ENCODE data around the gene AKAP6. TPM values are rescaled to one million over a fixed set of nuclear protein-coding genes. Genes with fewer than 3 reads are reported as not detected.

The AKAP6 gene
- total and polyA plus RNA-seq, 2 of the 8 experiments (the other 6 are each of a cell fraction or from before 2014, with no cell fraction given), result 0.09 to 0.89 TPM

GRCh38 chr14:32438517-32438916 is 109.4 kb downstream of the AKAP6 start:
- no peak overlapping the region for H3K56ac ChIP-seq (replicated peaks; ENCODE audit: insufficient read length, low read depth, low read length)
- H3K79me2 ChIP-seq (ENCODE audit: control insufficient read depth in 1 of 2, insufficient read depth in 2 of 2, low read length in 2 of 2), result no peaks in the 10 kb centered on the region
- H3K4ac ChIP-seq (replicated peaks; ENCODE audit: insufficient read length, low read depth, low read length), result no peak overlapping the region
- no peak overlapping the region for H4K5ac ChIP-seq (ENCODE audit: insufficient read length, low read depth, low read length)
- TF ChIP-seq NRF1 (IDR thresholded peaks at IDR 0.05; ENCODE audit: low read depth, low read length) (no peak), CREB1 (IDR thresholded peaks at IDR 0.05) (no peak), TEAD4 (IDR thresholded peaks at IDR 0.05; ENCODE audit: low read depth, low read length) (no peak), SRF (IDR thresholded peaks at IDR 0.05; ENCODE audit: low read depth, low read length) (no peak), SP1 (IDR thresholded peaks at IDR 0.05; ENCODE audit: low read depth, low read length) (no peak), POLR2A (IDR thresholded peaks at IDR 0.05; ENCODE audit: control extremely low read depth in 1 of 2, low read depth in 2 of 2, low read length in 2 of 2) (no peak), CEBPB (IDR thresholded peaks at IDR 0.05; ENCODE audit: low read depth, low read length) (no peak), SAP30 (IDR thresholded peaks at IDR 0.05; ENCODE audit: insufficient read depth, insufficient replicate concordance, low read length) (no peak)
- TF ChIP-seq, protein P1, sequence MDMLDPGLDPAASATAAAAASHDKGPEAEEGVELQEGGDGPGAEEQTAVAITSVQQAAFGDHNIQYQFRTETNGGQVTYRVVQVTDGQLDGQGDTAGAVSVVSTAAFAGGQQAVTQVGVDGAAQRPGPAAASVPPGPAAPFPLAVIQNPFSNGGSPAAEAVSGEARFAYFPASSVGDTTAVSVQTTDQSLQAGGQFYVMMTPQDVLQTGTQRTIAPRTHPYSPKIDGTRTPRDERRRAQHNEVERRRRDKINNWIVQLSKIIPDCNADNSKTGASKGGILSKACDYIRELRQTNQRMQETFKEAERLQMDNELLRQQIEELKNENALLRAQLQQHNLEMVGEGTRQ (IDR thresholded peaks at IDR 0.05; ENCODE audit: low read length), result no peak
- no peak for FAIRE-seq
- no peak overlapping the region for H3K9ac ChIP-seq (replicated peaks in 1 of 4; ENCODE audit: extremely low read depth in 1 of 4, low read depth in 3 of 4, low read length in 3 of 4)
- H3K27me3 ChIP-seq (replicated peaks in 1 of 4; ENCODE audit: control insufficient read depth in 3 of 4, extremely low read depth in 1 of 4, insufficient read depth in 3 of 4, low read length in 3 of 4), result no peaks in the 10 kb centered on the region
- no peak for DNase-seq (ENCODE audit: low read depth in 1 of 2, low spot score in 2 of 2)
- no peak overlapping the region for H4K91ac ChIP-seq (replicated peaks; ENCODE audit: insufficient read length, low read length)
- WGBS, 2 experiments (ENCODE audit: extremely low coverage in 1 of 2, insufficient coverage in 1 of 2, insufficient read length in 1 of 2, insufficient replicate concordance in 2 of 2, low coverage in 1 of 2, low lambda C conversion rate in 2 of 2, missing lambda C conversion rate in 1 of 2), result 94% methylated on average over 1 of the region's 1 CpG; no CpG with 5 or more reads in 1 of the 2 experiments
- ChIA-PET CTCF (ENCODE audit: partially characterized antibody) (interaction anchor here (1.0 kb wide), 1 partner anchor 186 kb away, joined by 3 read pairs; no protein-coding TSS in a partner anchor), POLR2A (ENCODE audit: partially characterized antibody) (no interaction called here)
- H3K27ac ChIP-seq (ENCODE audit: low read depth, low read length), result no peak overlapping the region
- H3K14ac ChIP-seq (ENCODE audit: insufficient read length), result no peak overlapping the region
- H3K9me3 ChIP-seq (ENCODE audit: insufficient read depth in 2 of 2, low read depth in 1 of 2, low read length in 1 of 2), result no peaks in the 10 kb centered on the region
- no peak overlapping the region for H2AFZ ChIP-seq (ENCODE audit: low read length)
- H3K36me3 ChIP-seq (ENCODE audit: control insufficient read depth in 2 of 4, insufficient read depth in 4 of 4, low read length in 3 of 4), result no peaks in the 10 kb centered on the region
- no peak overlapping the region for H4K8ac ChIP-seq (ENCODE audit: extremely low read depth, insufficient read depth, low read length)
- no peak overlapping the region for H2BK12ac ChIP-seq (ENCODE audit: low read depth, low read length)
- no peaks in the 10 kb centered on the region for H4K20me1 ChIP-seq (replicated peaks in 1 of 2; ENCODE audit: control insufficient read depth in 1 of 2, insufficient read depth in 2 of 2, low read length in 2 of 2)
- H3K18ac ChIP-seq (ENCODE audit: extremely low read depth, low read length), result no peak overlapping the region
- no peaks in the 10 kb centered on the region for H3K79me1 ChIP-seq (ENCODE audit: low read depth, low read length)
- H2BK5ac ChIP-seq (ENCODE audit: low read depth, low read length), result no peak overlapping the region
- no peaks in the 10 kb centered on the region for H3K4me1 ChIP-seq (replicated peaks in 1 of 4; ENCODE audit: control insufficient read depth in 3 of 4, insufficient read depth in 4 of 4, low read length in 3 of 4)
- no peak overlapping the region for H3K4me2 ChIP-seq (ENCODE audit: insufficient read depth in 1 of 2, low read depth in 2 of 2, low read length in 2 of 2)
- H2BK120ac ChIP-seq (replicated peaks; ENCODE audit: low read depth, low read length), result no peak overlapping the region
- no peak overlapping the region for H2BK15ac ChIP-seq (ENCODE audit: low read length)
- H3K23me2 ChIP-seq (ENCODE audit: low read depth, low read length), result no peaks in the 10 kb centered on the region
- H2BK20ac ChIP-seq (ENCODE audit: low read length), result no peak overlapping the region
- H3K4me3 ChIP-seq (ENCODE audit: extremely low read depth in 1 of 4, insufficient read depth in 2 of 4, low read depth in 3 of 4, low read length in 4 of 4), result no peak overlapping the region
- H3K23ac ChIP-seq (ENCODE audit: insufficient read length), result no peak overlapping the region
- no peak overlapping the region for H2AK5ac ChIP-seq (ENCODE audit: low read depth, low read length)
